Nucleus accumbens (tissue), 56 donors: ENCODE results near the gene PRKG1.

Experiments used
- DNase-seq, 56 donors: peaks; one replicate each; lab custom pipeline; 2025; lab: John Stamatoyannopoulos, UW

Gene PRKG1

GRCh38 chr10:51074238-51075028 is at the start of gene PRKG1:
PRKG1 (plus strand) TSS chr10:51074487.
- peak in 46 of 56 donors; percentile 11 to 78 (median 48) for DNase-seq

GRCh38 chr10:51028420-51028819 is 45.9 kb upstream of the PRKG1 start:
- no peak for DNase-seq

- DNase-seq: no peak
Measured at GRCh38 chr10:51029172-51029641, 45.1 kb upstream of the PRKG1 start.

- DNase-seq: no peak
Measured at GRCh38 chr10:51030480-51030879, 43.8 kb upstream of the PRKG1 start.

- DNase-seq: no peak
Measured at GRCh38 chr10:51031950-51032349, 42.3 kb upstream of the PRKG1 start.

GRCh38 chr10:51034769-51035168 is 39.5 kb upstream of the PRKG1 start:
- no peak for DNase-seq

GRCh38 chr10:51035344-51035743 is 38.9 kb upstream of the PRKG1 start:
- DNase-seq: no peak

- no peak for DNase-seq
Measured at GRCh38 chr10:51045871-51046270, 28.4 kb upstream of the PRKG1 start.

GRCh38 chr10:51046654-51047053 is 27.6 kb upstream of the PRKG1 start:
- peak in 5 of 56 donors; percentile 4 to 24 (median 5) for DNase-seq

- DNase-seq: no peak
Measured at GRCh38 chr10:51047857-51048256, 26.4 kb upstream of the PRKG1 start.

- DNase-seq: no peak
Measured at GRCh38 chr10:51048792-51049191, 25.5 kb upstream of the PRKG1 start.

GRCh38 chr10:51052163-51052562 is 22.1 kb upstream of the PRKG1 start:
- DNase-seq: no peak

GRCh38 chr10:51057925-51058324 is 16.4 kb upstream of the PRKG1 start:
- DNase-seq: no peak

GRCh38 chr10:51063166-51063565 is 11.1 kb upstream of the PRKG1 start:
- DNase-seq: no peak

- DNase-seq: no peak
Measured at GRCh38 chr10:51063659-51064535, 10.4 kb upstream of the PRKG1 start.

GRCh38 chr10:51066231-51066630 is 8.1 kb upstream of the PRKG1 start:
- no peak for DNase-seq

GRCh38 chr10:51072210-51072609 is 2.1 kb upstream of the PRKG1 start:
- no peak for DNase-seq

- DNase-seq: no peak
Measured at GRCh38 chr10:51072921-51073434, 1.3 kb upstream of the PRKG1 start.

- peak in 35 of 56 donors; percentile 3 to 65 (median 34) for DNase-seq
Measured at GRCh38 chr10:51073453-51074237, 642 bp upstream of the PRKG1 start.
